ENCODE measurements around the gene RRAS2.

The RRAS2 gene

DNA sequence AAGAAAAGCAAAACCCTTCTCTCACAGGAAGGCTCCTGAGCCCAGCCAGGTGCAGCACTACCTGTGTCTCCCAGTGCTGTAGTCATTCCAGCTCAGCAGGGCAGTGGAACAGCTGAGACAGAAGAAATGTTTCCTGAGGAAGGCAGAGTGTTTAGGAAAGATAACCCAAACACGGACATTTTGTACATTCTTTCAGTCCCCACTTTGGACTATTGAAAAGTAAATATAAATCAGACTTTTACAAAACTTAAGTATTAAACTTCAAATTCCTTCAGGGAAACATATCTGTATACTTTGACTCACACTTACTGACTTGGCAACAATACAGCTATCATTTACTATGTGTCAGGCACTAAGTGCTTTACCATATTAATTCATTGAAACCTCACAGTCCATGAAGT is 40.4 kb downstream of the RRAS2 start:
- TF ChIP-seq, protein P1, sequence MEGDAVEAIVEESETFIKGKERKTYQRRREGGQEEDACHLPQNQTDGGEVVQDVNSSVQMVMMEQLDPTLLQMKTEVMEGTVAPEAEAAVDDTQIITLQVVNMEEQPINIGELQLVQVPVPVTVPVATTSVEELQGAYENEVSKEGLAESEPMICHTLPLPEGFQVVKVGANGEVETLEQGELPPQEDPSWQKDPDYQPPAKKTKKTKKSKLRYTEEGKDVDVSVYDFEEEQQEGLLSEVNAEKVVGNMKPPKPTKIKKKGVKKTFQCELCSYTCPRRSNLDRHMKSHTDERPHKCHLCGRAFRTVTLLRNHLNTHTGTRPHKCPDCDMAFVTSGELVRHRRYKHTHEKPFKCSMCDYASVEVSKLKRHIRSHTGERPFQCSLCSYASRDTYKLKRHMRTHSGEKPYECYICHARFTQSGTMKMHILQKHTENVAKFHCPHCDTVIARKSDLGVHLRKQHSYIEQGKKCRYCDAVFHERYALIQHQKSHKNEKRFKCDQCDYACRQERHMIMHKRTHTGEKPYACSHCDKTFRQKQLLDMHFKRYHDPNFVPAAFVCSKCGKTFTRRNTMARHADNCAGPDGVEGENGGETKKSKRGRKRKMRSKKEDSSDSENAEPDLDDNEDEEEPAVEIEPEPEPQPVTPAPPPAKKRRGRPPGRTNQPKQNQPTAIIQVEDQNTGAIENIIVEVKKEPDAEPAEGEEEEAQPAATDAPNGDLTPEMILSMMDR (conservative IDR thresholded peaks at IDR 0.05; ENCODE audit: low read depth, low read length): no peak
- H3K4me3 ChIP-seq (ENCODE audit: low read length): no peak overlapping the region
- DNase-seq (ENCODE audit: low read depth): no peak

DNA sequence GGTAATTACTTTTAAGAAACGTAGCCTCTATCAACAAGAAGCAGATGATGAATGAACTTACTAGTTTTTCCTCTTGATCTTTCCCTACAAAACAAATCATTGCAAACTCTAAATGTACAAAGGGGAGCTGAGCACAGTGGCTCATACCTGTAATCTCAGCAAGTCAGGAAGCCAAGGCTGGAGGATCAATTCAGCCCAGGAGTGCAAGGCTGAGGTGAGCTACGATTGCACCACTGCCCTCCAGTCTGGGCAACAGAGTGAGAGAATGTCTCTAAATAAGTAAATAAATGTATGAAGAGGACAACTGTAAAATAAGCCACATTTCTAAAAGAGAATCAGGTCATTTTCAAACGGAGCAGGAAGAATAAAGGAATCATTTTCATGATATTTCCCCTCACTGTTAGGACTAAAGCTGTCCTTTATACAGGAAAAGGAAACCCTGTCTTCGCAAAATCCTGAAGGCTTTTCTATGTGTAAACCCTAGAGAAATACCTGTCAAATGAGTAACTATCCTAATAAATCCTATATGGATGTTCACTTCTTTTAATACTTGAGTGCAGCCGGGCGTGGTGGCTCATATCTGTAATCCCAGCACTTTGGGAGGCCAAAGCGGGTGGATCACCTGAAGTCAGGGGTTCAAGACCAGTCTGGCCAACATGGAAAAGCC is 41.2 kb downstream of the RRAS2 start:
- no peak overlapping the region for H3K4me3 ChIP-seq (ENCODE audit: low read length)
- TF ChIP-seq, protein P1 (conservative IDR thresholded peaks at IDR 0.05; ENCODE audit: low read depth, low read length): no peak
- no peak for DNase-seq (ENCODE audit: low read depth)

DNA sequence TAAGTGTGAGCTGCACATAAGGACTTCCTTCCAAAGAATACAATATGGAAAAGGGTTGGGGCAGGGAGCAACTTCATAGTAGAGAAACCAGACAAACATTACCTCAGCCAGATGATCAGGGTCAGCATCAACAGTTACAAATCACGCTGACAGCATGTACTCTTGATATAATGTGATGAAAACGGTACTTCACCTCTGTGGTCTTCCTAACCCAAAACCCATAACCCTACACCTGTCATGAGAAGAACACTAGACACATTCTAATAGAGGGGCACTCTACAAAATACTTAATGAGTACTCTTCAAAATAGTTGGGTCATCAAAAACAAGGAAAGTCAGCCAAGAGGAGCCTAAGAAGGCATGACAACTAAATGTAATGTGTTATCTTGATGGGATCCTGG is 43.9 kb downstream of the RRAS2 start:
- H3K4me3 ChIP-seq (ENCODE audit: low read length): no peak overlapping the region
- TF ChIP-seq, protein P1 (conservative IDR thresholded peaks at IDR 0.05; ENCODE audit: low read depth, low read length): no peak
- DNase-seq (ENCODE audit: low read depth): no peak

DNA sequence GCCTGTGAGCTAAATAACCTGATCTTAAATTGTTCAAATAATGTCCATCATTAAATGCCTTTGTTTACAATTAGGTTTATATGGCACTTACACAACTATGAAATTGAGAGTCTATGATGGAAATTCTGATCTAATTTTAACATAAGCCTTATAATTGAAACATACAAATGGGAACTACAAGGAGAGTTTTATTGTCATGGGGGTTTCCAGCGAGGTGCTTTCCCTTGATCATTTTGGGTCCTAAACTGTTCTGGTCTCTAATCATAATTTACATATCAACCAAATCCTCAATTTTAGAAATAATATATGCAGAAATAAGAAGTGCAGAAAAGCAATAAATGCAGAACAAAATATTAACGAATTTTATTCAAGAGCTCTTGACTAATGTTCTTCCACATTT is 44.9 kb downstream of the RRAS2 start:
- no peak overlapping the region for H3K4me3 ChIP-seq (ENCODE audit: low read length)
- no peak for DNase-seq (ENCODE audit: low read depth)
- TF ChIP-seq, protein P1 (conservative IDR thresholded peaks at IDR 0.05; ENCODE audit: low read depth, low read length): no peak

DNA sequence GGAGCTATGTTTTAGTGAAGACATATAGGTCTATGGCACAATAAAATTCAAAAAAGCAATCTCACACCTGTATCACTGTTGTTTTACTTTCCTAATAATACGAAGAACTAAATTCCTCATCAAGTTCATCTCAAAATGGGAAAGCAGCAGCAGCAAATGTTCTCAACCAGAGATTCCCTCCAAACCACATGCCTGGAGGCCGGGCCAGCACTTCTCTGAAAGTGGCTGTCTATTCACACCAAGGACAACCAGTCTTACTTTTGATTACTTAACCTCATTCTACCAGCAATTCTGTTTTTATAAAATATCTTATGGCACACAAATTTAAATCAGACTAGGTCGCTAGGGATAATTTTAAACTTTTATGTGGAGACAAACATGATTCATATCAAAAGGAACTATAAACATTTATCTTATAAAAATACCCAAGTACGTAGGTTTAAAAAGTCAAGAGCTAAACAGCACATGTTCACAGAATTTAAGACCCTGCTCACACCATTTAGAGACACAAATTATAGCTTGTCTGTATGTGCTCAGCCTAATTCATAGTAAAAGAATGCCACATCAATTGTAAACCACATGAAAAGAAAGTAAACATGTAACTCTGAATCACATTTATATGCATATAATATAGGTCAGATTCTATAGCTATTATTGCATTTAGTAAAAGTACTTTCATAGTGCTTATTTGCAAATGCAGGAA is 46.1 kb downstream of the RRAS2 start:
- TF ChIP-seq, protein P1 (conservative IDR thresholded peaks at IDR 0.05; ENCODE audit: low read depth, low read length): no peak
- no peak overlapping the region for H3K4me3 ChIP-seq (ENCODE audit: low read length)
- DNase-seq (ENCODE audit: low read depth): no peak

DNA sequence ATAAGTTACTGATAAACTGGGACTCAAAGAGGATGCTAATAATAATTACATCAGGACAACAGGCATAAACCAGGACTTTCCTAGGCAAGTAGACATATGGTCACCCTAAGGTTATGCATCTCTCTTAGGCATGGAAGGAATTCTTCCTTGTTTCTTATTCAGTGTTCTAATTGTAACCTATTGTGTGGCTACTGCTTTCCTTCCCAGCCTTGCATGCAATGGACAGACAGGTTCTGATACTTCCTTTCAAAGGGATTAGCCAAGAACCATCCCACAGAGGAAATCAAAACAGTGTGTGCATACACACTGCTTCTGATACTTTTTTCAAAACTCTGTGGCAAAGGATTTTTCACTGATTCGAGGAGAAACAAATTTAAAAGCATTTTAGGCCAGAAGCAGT is 48.3 kb downstream of the RRAS2 start:
- no peak overlapping the region for H3K4me3 ChIP-seq (ENCODE audit: low read length)
- no peak for DNase-seq (ENCODE audit: low read depth)
- TF ChIP-seq, protein P1 (conservative IDR thresholded peaks at IDR 0.05; ENCODE audit: low read depth, low read length): no peak
